Astrocyte of the spinal cord (primary cell): Measurements from ENCODE around the gene NXN.
A peak's percentile ranks its signal among the peaks of the same experiment; 100 is the strongest.
"Not testable (repeated sequence)": the region's sequence is repeated elsewhere in the genome, so short reads cannot be mapped to it uniquely, and the experiment has no call there.

Experiments
- DNase-seq: peaks from one replicate; pipeline ENCODE4 v3.0.0; 2011; ENCODE audit warnings: low read depth, low spot score
- H3K4me3 ChIP-seq: 2 replicates; pipeline ENCODE4 v1.5.1; 2011; ENCODE audit warnings: low read depth, mild to moderate bottlenecking, low read length, moderate library complexity
- CTCF ChIP-seq: IDR thresholded peaks from 2 replicates; pipeline ENCODE4 v1.5.1; 2012; ENCODE audit warnings: low read depth, mild to moderate bottlenecking, low read length, inconsistent platforms
- in situ Hi-C: cut with HindIII; loops from 2 replicates; pipeline ENCODE4 v1.10.0; 2017; ENCODE audit warnings: low sequenced_read_pairs

Gene NXN

GRCh38 chr17:973053-973452, 6.5 kb downstream of the NXN start:
- peak; percentile 37 for DNase-seq
- H3K4me3 ChIP-seq: no peak overlapping the region
- TF ChIP-seq CTCF: no peak
- in situ Hi-C loops: no loop called here

DNA sequence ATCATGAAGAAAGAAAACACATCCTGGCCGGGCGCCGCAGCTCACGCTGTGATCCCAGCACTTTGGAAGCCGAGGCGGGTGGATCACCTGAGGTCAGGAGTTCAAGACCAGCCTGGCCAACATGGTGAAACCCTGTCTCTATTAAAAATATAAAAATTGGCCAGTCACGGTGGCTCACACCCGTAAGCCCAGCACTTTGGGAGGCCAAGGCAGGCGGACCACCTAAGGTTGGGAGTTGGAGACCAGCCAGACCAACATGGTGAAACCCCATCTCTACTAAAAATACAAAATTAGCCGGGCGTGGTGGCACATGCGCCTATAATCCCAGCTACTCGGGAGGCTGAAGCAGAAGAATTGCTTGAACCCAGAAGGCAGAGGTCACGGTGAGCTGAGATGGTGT, 7.7 kb downstream of the NXN start:
- in situ Hi-C loops, H3K4me3 ChIP-seq, DNase-seq: not testable (repeated sequence)

- no peak overlapping the region for H3K4me3 ChIP-seq
- DNase-seq: no peak
- in situ Hi-C loops: no loop called here
- no peak for TF ChIP-seq CTCF
Measured at GRCh38 chr17:970364-970763, 9.2 kb downstream of the NXN start.

- H3K4me3 ChIP-seq: peak overlapping the region; percentile 16
- TF ChIP-seq CTCF: no peak
- no peak for DNase-seq
- in situ Hi-C loops: no loop called here
Measured at GRCh38 chr17:969811-970355, 9.7 kb downstream of the NXN start.

- TF ChIP-seq CTCF: no peak
- in situ Hi-C loops: no loop called here
- no peak for DNase-seq
Measured at GRCh38 chr17:968812-969730, 10.5 kb downstream of the NXN start.

GRCh38 chr17:967122-967521, 12.5 kb downstream of the NXN start:
- H3K4me3 ChIP-seq: no peak overlapping the region
- no peak for DNase-seq
- in situ Hi-C loops: no loop called here
- no peak for TF ChIP-seq CTCF

More at GRCh38 chr17:968812-969730, 10.5 kb downstream of the NXN start:
- H3K4me3 ChIP-seq: no peak overlapping the region

- in situ Hi-C loops: no loop called here
- TF ChIP-seq CTCF: no peak
- H3K4me3 ChIP-seq: no peak overlapping the region
- no peak for DNase-seq
Measured at GRCh38 chr17:965311-965989, 14.1 kb downstream of the NXN start.
